Measurements from ENCODE around the gene PLEKHA6.

PLEKHA6 gene

DNA sequence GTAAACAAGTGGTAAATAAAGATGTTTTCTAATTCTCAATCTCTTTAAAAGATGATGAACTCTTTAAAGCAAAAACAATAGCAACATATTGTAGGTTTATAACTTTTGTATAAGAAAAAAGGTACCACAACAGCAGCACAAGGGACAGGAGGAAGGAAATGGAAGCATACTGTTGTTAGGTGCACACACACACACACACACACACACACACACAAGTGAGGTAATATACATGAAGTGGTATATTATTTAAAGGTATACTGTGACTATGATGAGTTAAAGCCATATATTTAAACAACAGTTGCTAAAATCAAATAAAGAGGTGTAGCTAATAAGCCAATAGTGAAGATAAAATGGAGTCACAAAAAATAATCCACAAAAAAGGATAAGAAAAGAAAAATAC, 31.9 kb upstream of the PLEKHA6 start:
- TF ChIP-seq GABPA (IDR thresholded peaks at IDR 0.05; ENCODE audit: low read depth) = no peak
- TF ChIP-seq, protein P1, sequence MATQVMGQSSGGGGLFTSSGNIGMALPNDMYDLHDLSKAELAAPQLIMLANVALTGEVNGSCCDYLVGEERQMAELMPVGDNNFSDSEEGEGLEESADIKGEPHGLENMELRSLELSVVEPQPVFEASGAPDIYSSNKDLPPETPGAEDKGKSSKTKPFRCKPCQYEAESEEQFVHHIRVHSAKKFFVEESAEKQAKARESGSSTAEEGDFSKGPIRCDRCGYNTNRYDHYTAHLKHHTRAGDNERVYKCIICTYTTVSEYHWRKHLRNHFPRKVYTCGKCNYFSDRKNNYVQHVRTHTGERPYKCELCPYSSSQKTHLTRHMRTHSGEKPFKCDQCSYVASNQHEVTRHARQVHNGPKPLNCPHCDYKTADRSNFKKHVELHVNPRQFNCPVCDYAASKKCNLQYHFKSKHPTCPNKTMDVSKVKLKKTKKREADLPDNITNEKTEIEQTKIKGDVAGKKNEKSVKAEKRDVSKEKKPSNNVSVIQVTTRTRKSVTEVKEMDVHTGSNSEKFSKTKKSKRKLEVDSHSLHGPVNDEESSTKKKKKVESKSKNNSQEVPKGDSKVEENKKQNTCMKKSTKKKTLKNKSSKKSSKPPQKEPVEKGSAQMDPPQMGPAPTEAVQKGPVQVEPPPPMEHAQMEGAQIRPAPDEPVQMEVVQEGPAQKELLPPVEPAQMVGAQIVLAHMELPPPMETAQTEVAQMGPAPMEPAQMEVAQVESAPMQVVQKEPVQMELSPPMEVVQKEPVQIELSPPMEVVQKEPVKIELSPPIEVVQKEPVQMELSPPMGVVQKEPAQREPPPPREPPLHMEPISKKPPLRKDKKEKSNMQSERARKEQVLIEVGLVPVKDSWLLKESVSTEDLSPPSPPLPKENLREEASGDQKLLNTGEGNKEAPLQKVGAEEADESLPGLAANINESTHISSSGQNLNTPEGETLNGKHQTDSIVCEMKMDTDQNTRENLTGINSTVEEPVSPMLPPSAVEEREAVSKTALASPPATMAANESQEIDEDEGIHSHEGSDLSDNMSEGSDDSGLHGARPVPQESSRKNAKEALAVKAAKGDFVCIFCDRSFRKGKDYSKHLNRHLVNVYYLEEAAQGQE (IDR thresholded peaks at IDR 0.05; ENCODE audit: insufficient replicate concordance, low read depth) = no peak
- TF ChIP-seq, protein P2, sequence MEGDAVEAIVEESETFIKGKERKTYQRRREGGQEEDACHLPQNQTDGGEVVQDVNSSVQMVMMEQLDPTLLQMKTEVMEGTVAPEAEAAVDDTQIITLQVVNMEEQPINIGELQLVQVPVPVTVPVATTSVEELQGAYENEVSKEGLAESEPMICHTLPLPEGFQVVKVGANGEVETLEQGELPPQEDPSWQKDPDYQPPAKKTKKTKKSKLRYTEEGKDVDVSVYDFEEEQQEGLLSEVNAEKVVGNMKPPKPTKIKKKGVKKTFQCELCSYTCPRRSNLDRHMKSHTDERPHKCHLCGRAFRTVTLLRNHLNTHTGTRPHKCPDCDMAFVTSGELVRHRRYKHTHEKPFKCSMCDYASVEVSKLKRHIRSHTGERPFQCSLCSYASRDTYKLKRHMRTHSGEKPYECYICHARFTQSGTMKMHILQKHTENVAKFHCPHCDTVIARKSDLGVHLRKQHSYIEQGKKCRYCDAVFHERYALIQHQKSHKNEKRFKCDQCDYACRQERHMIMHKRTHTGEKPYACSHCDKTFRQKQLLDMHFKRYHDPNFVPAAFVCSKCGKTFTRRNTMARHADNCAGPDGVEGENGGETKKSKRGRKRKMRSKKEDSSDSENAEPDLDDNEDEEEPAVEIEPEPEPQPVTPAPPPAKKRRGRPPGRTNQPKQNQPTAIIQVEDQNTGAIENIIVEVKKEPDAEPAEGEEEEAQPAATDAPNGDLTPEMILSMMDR (IDR thresholded peaks at IDR 0.05; ENCODE audit: insufficient read depth, low read length) = no peak
- TF ChIP-seq SPI1 (IDR thresholded peaks at IDR 0.05; ENCODE audit: borderline replicate concordance, low read depth) = no peak
- TF ChIP-seq POLR2AphosphoS5 (IDR thresholded peaks at IDR 0.05; ENCODE audit: low read depth) = no peak

DNA sequence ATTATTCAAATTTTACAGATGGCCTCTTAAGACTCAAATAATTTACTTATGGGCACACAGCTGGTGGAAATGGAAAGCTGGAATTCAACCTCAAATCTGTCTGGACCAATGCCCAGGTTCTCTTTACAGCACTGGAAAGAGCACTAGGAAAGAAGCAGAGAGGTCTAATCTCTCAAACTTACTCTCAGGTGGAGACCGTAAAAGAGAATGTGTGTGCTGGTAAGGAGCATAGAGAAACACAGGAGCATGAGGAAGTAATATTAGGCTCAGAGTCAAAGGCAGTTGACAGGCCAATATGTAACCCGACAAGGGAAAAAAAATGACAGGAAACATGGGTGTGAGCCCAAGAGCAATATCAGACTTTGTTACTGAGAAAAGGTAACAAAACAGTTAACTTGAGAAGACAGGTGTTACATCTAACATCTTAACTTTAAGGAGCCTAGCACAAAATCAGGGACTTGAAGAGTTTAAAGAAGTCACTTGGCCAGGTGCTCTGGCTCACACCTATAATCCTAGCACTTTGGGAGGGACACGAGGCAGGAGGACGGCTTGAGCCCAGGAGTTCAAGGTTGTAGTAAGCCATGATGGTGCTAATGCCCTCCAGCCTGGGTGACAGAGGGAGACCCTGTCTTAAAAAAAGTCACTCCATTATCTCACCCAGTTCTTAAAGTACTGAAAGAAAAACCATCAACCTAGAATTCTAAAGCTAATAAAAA, 31.2 kb upstream of the PLEKHA6 start:
- Histone ChIP-seq H3K4me3 (replicated peaks; ENCODE audit: insufficient read depth, low read length) (no peak overlapping the region), H3K27ac (replicated peaks) (no peak overlapping the region), H3K27me3 (ENCODE audit: insufficient read depth, poor library complexity, severe bottlenecking) (no peaks in the 10 kb centered on the region)
- TF ChIP-seq, protein P2 (IDR thresholded peaks at IDR 0.05; ENCODE audit: insufficient read depth, low read length) = no peak
- TF ChIP-seq SPI1 (IDR thresholded peaks at IDR 0.05; ENCODE audit: borderline replicate concordance, low read depth) = no peak
- TF ChIP-seq GABPA (IDR thresholded peaks at IDR 0.05; ENCODE audit: low read depth) = no peak
- no peak for TF ChIP-seq POLR2AphosphoS5 (IDR thresholded peaks at IDR 0.05; ENCODE audit: low read depth)
- TF ChIP-seq, protein P1 (IDR thresholded peaks at IDR 0.05; ENCODE audit: insufficient replicate concordance, low read depth) = no peak
- no peak for DNase-seq (ENCODE audit: low read depth in 1 of 2, low spot score in 1 of 2)

More for the DNA sequence above, 31.9 kb upstream of the PLEKHA6 start:
- H3K4me3 ChIP-seq (replicated peaks; ENCODE audit: insufficient read depth, low read length) = no peak overlapping the region
- H3K27ac ChIP-seq (replicated peaks) = no peak overlapping the region
- no peak for DNase-seq (ENCODE audit: low read depth in 1 of 2, low spot score in 1 of 2)
- no peaks in the 10 kb centered on the region for H3K27me3 ChIP-seq (ENCODE audit: insufficient read depth, poor library complexity, severe bottlenecking)

- no peak overlapping the region for H3K4me3 ChIP-seq (replicated peaks; ENCODE audit: insufficient read depth, low read length)
Measured at GRCh38 chr1:204385727-204386126, 26.0 kb upstream of the PLEKHA6 start.

More at GRCh38 chr1:204385727-204386126, 26.0 kb upstream of the PLEKHA6 start:
- DNase-seq (ENCODE audit: low read depth in 1 of 2, low spot score in 1 of 2) = no peak
- TF ChIP-seq, protein P1 (IDR thresholded peaks at IDR 0.05; ENCODE audit: insufficient replicate concordance, low read depth) = no peak
- TF ChIP-seq SPI1 (IDR thresholded peaks at IDR 0.05; ENCODE audit: borderline replicate concordance, low read depth) (no peak), GABPA (IDR thresholded peaks at IDR 0.05; ENCODE audit: low read depth) (no peak), POLR2AphosphoS5 (IDR thresholded peaks at IDR 0.05; ENCODE audit: low read depth) (no peak)
- TF ChIP-seq, protein P2 (IDR thresholded peaks at IDR 0.05; ENCODE audit: insufficient read depth, low read length) = no peak
- peaks cover 11% of the 10 kb centered on the region for H3K27me3 ChIP-seq (ENCODE audit: insufficient read depth, poor library complexity, severe bottlenecking)
- H3K27ac ChIP-seq (replicated peaks) = no peak overlapping the region
